Endothelial cell of umbilical vein (primary cell): ENCODE measurements around the gene PAPPA. TPM values are rescaled to one million over a fixed set of nuclear protein-coding genes. Genes with fewer than 3 reads are reported as not detected.

Experiments used
- BruUV-seq: library from RNA; stranded (reverse); fragments of 400-500 nt; replicated peaks from 2 replicates; lab custom pipeline; 2021; lab: Mats Ljungman, UMichigan
- CTCF ChIA-PET: fragments of 300-600, 350-600 bp; sonication (Branson Sonifier 250); formaldehyde crosslinking; loops from one replicate; lab custom pipeline; 2021; ENCODE audit warnings: antibody characterized with exemption, inconsistent platforms; lab: Charles Lee
- POLR2A ChIA-PET: fragments of 300-600, 350-600 bp; sonication (Branson Sonifier 250); formaldehyde crosslinking; loops from one replicate; lab custom pipeline; 2021; ENCODE audit warnings: antibody characterized with exemption, inconsistent platforms; lab: Charles Lee
- DNase-seq: peaks from one replicate; pipeline ENCODE4 v3.0.0-alpha.2; 2011; ENCODE audit warnings: low read depth, low spot score
- FAIRE-seq: peaks from 2 replicates; lab custom pipeline; 2011; peaks lifted over from hg19 to GRCh38; lab: Jason Lieb, UNC
- H2AFZ ChIP-seq: 2 replicates; pipeline ENCODE4 v1.6.0; 2012; ENCODE audit warnings: low read depth, low read length, control low read depth, inconsistent platforms
- H3K27ac ChIP-seq: 2 replicates; pipeline ENCODE4 v1.5.1; 2011; ENCODE audit warnings: low read depth, mild to moderate bottlenecking, control low read depth, low read length, moderate library complexity; ENCODE audit not compliant: insufficient read depth
- H3K27me3 ChIP-seq, 2 experiments: 2 replicates each; pipeline versions ENCODE4 v1.6.0 to v1.6.1; 2011; ENCODE audit warnings: low read length in 2 of 2, mixed read lengths in 1 of 2; ENCODE audit not compliant: control insufficient read depth in 2 of 2, insufficient read depth in 2 of 2
- H3K36me3 ChIP-seq, 2 experiments: 2 replicates in 1 of 2; 3 replicates in 1 of 2; pipeline ENCODE4 v1.5.1; 2011; ENCODE audit warnings: low read length in 2 of 2, mild to moderate bottlenecking in 1 of 2, moderate library complexity in 1 of 2; ENCODE audit not compliant: control insufficient read depth in 2 of 2, insufficient read depth in 2 of 2; ENCODE audit errors: extremely low read depth in 1 of 2
- H3K4me1 ChIP-seq: 3 replicates; pipeline ENCODE4 v1.5.1; 2011; ENCODE audit warnings: mild to moderate bottlenecking, low read length; ENCODE audit not compliant: control insufficient read depth, insufficient read depth; ENCODE audit errors: extremely low read depth
- H3K4me2 ChIP-seq: 2 replicates; pipeline ENCODE4 v1.6.1; 2011; ENCODE audit warnings: low read length, control low read depth, mixed read lengths; ENCODE audit not compliant: insufficient read depth
- H3K4me3 ChIP-seq, 3 experiments: fragments of 200-600 bp in 1 of 3; sonication (generic), shearing (Covaris generic) in 1 of 3; replicated peaks in 1 of 3; 2 replicates each; pipeline ENCODE4 v1.5.1; 2011 to 2016; ENCODE audit warnings: control low read depth in 3 of 3, low read length in 3 of 3, mild to moderate bottlenecking in 2 of 3, inconsistent platforms in 1 of 3, low read depth in 1 of 3, moderate library complexity in 1 of 3; ENCODE audit not compliant: insufficient read depth in 1 of 3
- H3K79me2 ChIP-seq: 2 replicates; pipeline ENCODE4 v1.6.0; 2012; ENCODE audit warnings: low read length, inconsistent platforms; ENCODE audit not compliant: control insufficient read depth, insufficient read depth
- H3K9ac ChIP-seq: replicated peaks from 2 replicates; pipeline ENCODE3; 2011; ENCODE audit warnings: low read length, control low read depth; ENCODE audit not compliant: insufficient read depth; ENCODE audit errors: extremely low read depth
- H3K9me1 ChIP-seq: replicated peaks from 3 replicates; pipeline ENCODE4 v1.6.0; 2011; ENCODE audit warnings: mild to moderate bottlenecking, low read length; ENCODE audit not compliant: control insufficient read depth, insufficient read depth; ENCODE audit errors: extremely low read depth
- H3K9me3 ChIP-seq: replicated peaks from 2 replicates; pipeline ENCODE4 v1.5.1; 2012; ENCODE audit warnings: low read length, inconsistent platforms; ENCODE audit not compliant: control insufficient read depth, insufficient read depth
- H4K20me1 ChIP-seq: replicated peaks from 2 replicates; pipeline ENCODE3; 2011; ENCODE audit warnings: mild to moderate bottlenecking, low read length; ENCODE audit not compliant: control insufficient read depth, insufficient read depth; ENCODE audit errors: extremely low read depth
- CTCF ChIP-seq, 2 donors: IDR thresholded peaks; 1 replicate in 1 of 2; 2 replicates in 1 of 2; pipeline ENCODE4 v1.5.1; 2011; ENCODE audit warnings: low read length in 2 of 2, mild to moderate bottlenecking in 2 of 2, moderate library complexity in 2 of 2, control low read depth in 1 of 2, inconsistent platforms in 1 of 2, low read depth in 1 of 2; ENCODE audit not compliant: insufficient read depth in 1 of 2; ENCODE audit errors: extremely low read depth in 1 of 2
- EZH2 ChIP-seq: IDR thresholded peaks from 2 replicates; pipeline ENCODE4 v1.6.1; 2012; ENCODE audit warnings: borderline replicate concordance, low read depth, mild to moderate bottlenecking, moderate library complexity, low read length, inconsistent platforms; ENCODE audit not compliant: severe bottlenecking
- FOS ChIP-seq: IDR thresholded peaks from 2 replicates; pipeline ENCODE4 v1.6.1; 2011; ENCODE audit warnings: mild to moderate bottlenecking, low read length, moderate library complexity, borderline replicate concordance; ENCODE audit not compliant: insufficient read depth
- GATA2 ChIP-seq: IDR thresholded peaks from 2 replicates; pipeline ENCODE4 v1.7.0; 2011; ENCODE audit warnings: low read depth, mild to moderate bottlenecking, moderate library complexity, mixed read lengths, low read length; ENCODE audit not compliant: insufficient read length, insufficient read depth
- JUN ChIP-seq: IDR thresholded peaks from 2 replicates; pipeline ENCODE4 v1.6.1; 2011; ENCODE audit warnings: borderline replicate concordance, low read depth; ENCODE audit not compliant: insufficient read length, insufficient read depth
- MAX ChIP-seq: IDR thresholded peaks from 2 replicates; pipeline ENCODE4 v1.6.1; 2011; ENCODE audit not compliant: insufficient read depth, insufficient read length
- MYC ChIP-seq: IDR thresholded peaks from one replicate; pipeline ENCODE4 v1.6.1; 2011; ENCODE audit warnings: mild to moderate bottlenecking, low read depth, low read length
- POLR2A ChIP-seq: IDR thresholded peaks from 2 replicates; pipeline ENCODE4 v1.6.1; 2012; ENCODE audit warnings: low read depth, mild to moderate bottlenecking, control low read depth, low read length
- POLR2AphosphoS5 ChIP-seq: IDR thresholded peaks from 2 replicates; pipeline ENCODE4 v1.6.1; 2012; ENCODE audit warnings: low read depth, mild to moderate bottlenecking, control low read depth, low read length, moderate library complexity; ENCODE audit not compliant: insufficient read depth
- dilution Hi-C: fragments of 300-500 bp; cut with MboI; formaldehyde crosslinking; loops from one replicate; pipeline ENCODE4 v1.15.0; 2019; ENCODE audit warnings: low sequenced_read_pairs; ENCODE audit not compliant: extremely low pct_ligation_motif_present
- intact Hi-C: fragments of 100-400 bp; cut with micrococcal nuclease; formaldehyde crosslinking; loops from one replicate; pipeline ENCODE4 v1.10.0; 2022
- polyA plus RNA-seq, 4 experiments: library from polyadenylated mRNA; depleted of rRNA in 3 of 4; stranded (reverse) in 3 of 4; unstranded in 1 of 4; fragments of >200 nt; gene quantifications; 2 replicates each; pipeline versions ENCODE4 v1.2.1 to v1.2.3, GENCODE V29; 2011 to 2012; ENCODE audit warnings: missing spikeins in 1 of 4
- total RNA-seq: library from RNA; stranded (reverse); gene quantifications from 2 replicates; pipeline ENCODE4 v1.2.3, GENCODE V29; 2021

The PAPPA gene
- total and polyA plus RNA-seq, 2 donors (not counting 3 experiments of a cell fraction or from before 2014, with no cell fraction given): 0.13 to 0.41 TPM

GRCh38 chr9:116147821-116148220 lies 5.8 kb upstream of the PAPPA start:
- DNase-seq: no peak

More at GRCh38 chr9:116147821-116148220, 5.8 kb upstream of the PAPPA start:
- H3K4me2 ChIP-seq: no peak overlapping the region
- no peak overlapping the region for H3K9ac ChIP-seq
- intact Hi-C loops (no loop called here), dilution Hi-C loops (no loop called here)
- no peaks in the 10 kb centered on the region for H3K9me3 ChIP-seq
- H3K27me3 ChIP-seq: no peaks in the 10 kb centered on the region
- no peak overlapping the region for H3K4me3 ChIP-seq
- H3K36me3 ChIP-seq: no peaks in the 10 kb centered on the region
- H2AFZ ChIP-seq: no peak overlapping the region
- no peaks in the 10 kb centered on the region for H4K20me1 ChIP-seq
- H3K9me1 ChIP-seq: no peaks in the 10 kb centered on the region
- no peak overlapping the region for H3K27ac ChIP-seq
- TF ChIP-seq CTCF (IDR thresholded peaks at IDR 0.05; ENCODE audit: extremely low read depth in 1 of 2, insufficient read depth in 1 of 2, low read depth in 1 of 2, low read length in 2 of 2) (no peak), FOS (no peak), JUN (no peak), POLR2AphosphoS5 (no peak), POLR2A (no peak), MAX (no peak), EZH2 (no peak), MYC (no peak), GATA2 (no peak)
- no peak for FAIRE-seq
- H3K4me1 ChIP-seq: no peaks in the 10 kb centered on the region
- BruUV-seq: no TSS peak
- CTCF ChIA-PET: interaction anchor here (1.0 kb wide), 1 partner anchor 556 kb away, joined by 4 read pairs; no protein-coding TSS in a partner anchor
- POLR2A ChIA-PET: no interaction called here
- H3K79me2 ChIP-seq: no peaks in the 10 kb centered on the region
